Measurements from ENCODE around the gene DDX59.

DDX59 gene

DNA sequence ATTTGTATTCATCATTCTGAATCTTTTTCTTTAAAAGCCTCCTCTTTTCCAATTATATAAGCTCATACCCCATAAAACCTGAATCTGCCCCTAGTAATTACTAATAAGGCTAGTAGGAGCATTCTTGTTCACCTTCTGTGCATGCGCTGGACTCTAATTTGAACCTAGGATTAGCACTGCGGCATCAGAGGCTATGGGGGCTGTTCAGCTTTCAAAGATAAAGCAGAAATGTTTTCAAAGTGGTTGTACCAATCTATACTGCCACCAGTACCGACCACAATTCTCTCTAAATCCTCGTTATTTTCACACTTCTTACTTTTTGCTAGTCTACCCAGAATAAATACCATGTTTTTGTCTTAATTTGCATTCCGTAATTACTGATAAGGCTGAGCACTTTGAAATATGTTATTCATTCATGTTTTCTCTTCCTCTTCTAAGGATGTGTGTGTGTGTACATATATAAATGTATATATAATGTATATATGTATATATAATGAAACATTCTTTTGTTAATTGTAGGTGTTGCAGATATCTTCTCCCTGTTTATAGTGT is 1.6 kb upstream of the DDX59 start:
- FAIRE-seq = no peak
- DNase-seq (ENCODE audit: low spot score) = no peak

DNA sequence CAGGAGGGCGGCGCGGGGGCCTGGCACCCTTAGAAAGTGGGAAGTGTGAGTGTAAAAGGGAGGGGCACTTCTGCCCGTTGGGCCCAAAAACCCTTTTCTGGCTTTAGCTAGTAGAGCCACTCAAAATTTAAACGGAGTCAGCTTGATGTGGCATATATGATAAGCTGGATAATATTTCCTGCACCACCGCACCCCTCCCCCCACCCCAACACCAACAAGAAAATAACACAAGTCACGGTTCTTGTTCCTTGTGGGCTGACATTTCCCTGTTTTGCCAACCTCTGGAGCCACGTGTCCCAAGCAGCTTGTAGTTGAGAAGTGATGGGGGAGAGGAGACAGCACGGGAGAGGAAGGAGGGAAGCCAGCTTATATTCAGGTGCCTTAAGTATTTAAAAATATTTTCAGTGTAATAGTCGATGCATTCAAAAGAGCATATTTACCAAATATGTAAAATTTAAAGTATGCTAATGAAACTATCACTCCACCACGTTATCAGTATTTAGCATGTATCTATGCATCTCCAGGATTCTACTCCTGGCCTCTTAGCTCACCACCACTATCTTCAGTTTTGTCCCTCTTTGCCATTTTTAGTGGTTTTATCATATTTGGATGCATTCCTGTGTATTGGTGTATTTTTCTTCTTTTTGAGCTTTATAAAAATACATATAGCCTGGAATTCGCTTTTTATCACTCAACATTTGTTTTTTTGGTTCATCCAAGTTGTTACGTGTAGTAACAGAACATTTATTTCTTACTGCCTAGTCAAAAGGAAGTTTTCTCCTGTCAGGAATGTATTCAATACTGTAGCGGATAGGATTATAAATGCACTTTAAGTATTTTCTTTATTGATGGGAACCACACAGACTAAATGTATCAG is 773 bp upstream of the DDX59 start:
- FAIRE-seq (no peak), DNase-seq (ENCODE audit: low spot score) (peak; percentile 44)

DNA sequence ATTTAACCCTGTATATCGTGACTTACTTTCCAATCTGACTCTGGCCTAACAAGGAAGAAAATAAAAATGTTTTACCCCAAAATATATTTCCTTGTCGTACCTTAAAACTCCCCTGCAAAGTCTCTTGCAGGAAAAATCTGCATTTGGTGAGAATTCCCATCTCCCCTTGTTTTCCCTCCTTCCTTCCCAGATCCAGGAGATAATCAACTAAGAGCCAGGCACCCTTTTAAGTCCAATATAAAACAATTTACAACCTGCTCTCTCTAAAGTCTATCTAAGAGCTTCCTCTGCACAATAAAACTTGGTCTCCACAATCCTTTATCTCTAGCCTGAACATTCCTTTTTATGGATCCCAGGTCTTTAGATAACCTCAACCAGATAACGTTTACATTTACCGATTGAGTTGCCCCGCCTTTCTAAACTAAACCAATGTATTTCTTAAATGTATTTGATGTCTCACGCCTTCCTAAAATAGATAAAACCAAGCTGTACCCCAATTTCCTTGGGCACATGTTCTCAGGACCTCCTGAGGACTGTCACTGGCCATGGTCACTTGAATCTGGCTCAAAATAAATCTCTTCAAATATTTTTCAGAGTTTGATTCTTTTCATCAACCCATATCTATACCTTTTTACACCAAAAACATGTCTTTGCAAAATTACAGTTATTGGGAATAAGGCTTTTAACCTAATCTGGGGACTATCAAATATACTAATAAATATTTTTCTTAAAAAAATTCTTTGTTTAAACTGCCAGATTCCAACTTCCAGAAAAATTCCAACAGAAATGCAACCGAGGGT is 993 bp downstream of the DDX59 start:
- no peak for DNase-seq (ENCODE audit: low spot score)
- FAIRE-seq = no peak

- no peak for DNase-seq (ENCODE audit: low spot score)
- no peak for FAIRE-seq
Measured at GRCh38 chr1:200666309-200666708, 3.4 kb downstream of the DDX59 start.

- no peak for DNase-seq (ENCODE audit: low spot score)
- FAIRE-seq = no peak
Measured at GRCh38 chr1:200665861-200666260, 3.8 kb downstream of the DDX59 start.

- DNase-seq (ENCODE audit: low spot score) (no peak), FAIRE-seq (no peak)
Measured at GRCh38 chr1:200660719-200661118, 9.0 kb downstream of the DDX59 start.

DNA sequence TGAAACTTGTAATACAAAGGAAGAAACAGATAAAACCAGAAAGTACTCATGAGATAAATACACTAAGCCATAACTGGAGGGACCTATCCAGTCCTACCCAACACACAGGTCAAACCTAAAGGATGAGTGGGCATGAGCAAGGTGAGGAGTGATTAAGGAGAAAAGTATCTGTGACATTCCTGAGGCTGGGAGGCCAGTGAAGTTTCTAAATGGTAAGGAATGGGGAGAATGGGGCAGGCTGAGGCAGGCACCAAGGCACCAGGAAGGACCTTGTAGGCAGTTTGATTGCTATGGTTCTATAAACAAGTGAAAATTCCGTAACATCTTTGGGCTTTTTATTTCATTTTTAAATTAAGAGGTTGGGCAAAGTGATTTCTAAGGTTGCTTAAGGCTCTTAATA is 10.4 kb downstream of the DDX59 start:
- DNase-seq (ENCODE audit: low spot score) (peak; percentile 82), FAIRE-seq (peak; percentile 36)

- DNase-seq (ENCODE audit: low spot score) (no peak), FAIRE-seq (no peak)
Measured at GRCh38 chr1:200658037-200658818, 11.5 kb downstream of the DDX59 start.

- no peak for DNase-seq (ENCODE audit: low spot score)
- no peak for FAIRE-seq
Measured at GRCh38 chr1:200654660-200655059, 15.0 kb downstream of the DDX59 start.

- DNase-seq (ENCODE audit: low spot score) (no peak), FAIRE-seq (no peak)
Measured at GRCh38 chr1:200653022-200653462, 16.7 kb downstream of the DDX59 start.

DNA sequence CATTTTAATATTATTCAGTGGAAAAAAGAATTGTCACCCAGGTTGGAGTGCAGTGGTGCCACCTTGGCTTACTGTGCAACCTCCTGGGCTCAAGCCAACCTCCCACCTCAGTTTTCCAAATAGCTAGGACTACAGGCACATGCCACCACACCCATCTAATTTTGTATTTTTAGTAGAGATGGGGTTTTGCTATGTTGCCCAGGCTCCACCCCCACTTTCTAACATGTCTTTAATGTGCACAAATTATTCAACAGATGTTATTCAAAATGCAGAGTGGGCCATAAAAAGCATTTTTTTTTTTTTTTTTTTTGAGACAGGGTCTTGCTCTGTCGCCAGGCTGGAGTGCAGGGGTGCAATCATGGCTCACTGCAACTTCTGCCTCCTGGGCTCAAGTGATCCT is 17.3 kb downstream of the DDX59 start:
- DNase-seq (ENCODE audit: low spot score) (no peak), FAIRE-seq (no peak)

- DNase-seq (ENCODE audit: low spot score) (no peak), FAIRE-seq (no peak)
Measured at GRCh38 chr1:200646515-200646914, 23.2 kb downstream of the DDX59 start.

DNA sequence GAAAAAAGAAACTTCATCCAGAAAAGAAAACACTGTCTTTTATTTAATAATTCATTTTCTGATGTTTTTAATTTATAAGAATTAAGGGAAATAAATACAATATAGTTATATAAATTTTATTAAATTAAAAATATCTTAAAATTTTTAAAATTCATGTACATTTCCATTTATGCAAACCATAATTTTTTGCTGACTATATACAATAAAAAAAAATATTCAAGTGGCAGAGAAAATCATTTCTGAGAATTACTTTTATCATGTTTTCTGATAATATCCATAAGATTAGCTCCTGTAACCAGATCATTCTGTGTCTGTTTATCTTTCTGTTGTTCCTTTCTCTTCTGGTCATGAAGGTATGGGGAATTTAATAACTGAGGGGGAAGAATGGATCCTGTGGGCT is 25.7 kb downstream of the DDX59 start:
- DNase-seq (ENCODE audit: low spot score) = no peak
- FAIRE-seq = peak; percentile 46

- FAIRE-seq (no peak), DNase-seq (ENCODE audit: low spot score) (no peak)
Measured at GRCh38 chr1:200642481-200642880, 27.2 kb downstream of the DDX59 start.

- DNase-seq (ENCODE audit: low spot score) (no peak), FAIRE-seq (no peak)
Measured at GRCh38 chr1:200640963-200641401, 28.7 kb downstream of the DDX59 start.

- DNase-seq (ENCODE audit: low spot score) = no peak
- no peak for FAIRE-seq
Measured at GRCh38 chr1:200640373-200640962, 29.2 kb downstream of the DDX59 start.

- FAIRE-seq (no peak), DNase-seq (ENCODE audit: low spot score) (no peak)
Measured at GRCh38 chr1:200638073-200638472, 31.6 kb downstream of the DDX59 start.

DNA sequence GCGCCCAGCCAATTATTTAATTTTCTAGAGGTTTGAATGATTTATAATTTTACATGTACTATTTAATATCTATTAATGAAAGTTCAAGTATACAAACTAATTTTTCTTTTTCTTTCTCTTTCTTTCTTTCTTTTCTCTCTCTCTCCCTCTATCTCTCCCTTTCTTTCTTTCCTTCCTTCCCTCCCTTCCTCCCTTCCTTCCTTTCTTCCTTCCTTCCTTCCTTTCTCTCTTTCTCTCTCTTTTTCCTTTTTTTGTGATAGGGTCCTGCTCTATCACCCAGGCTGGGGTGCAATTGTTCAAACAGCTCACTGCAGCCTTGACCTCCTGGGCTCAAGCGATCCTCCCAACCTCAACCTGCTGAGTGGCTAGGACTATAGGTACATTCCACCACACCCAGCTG is 33.0 kb downstream of the DDX59 start:
- DNase-seq (ENCODE audit: low spot score) (no peak), FAIRE-seq (no peak)

DNA sequence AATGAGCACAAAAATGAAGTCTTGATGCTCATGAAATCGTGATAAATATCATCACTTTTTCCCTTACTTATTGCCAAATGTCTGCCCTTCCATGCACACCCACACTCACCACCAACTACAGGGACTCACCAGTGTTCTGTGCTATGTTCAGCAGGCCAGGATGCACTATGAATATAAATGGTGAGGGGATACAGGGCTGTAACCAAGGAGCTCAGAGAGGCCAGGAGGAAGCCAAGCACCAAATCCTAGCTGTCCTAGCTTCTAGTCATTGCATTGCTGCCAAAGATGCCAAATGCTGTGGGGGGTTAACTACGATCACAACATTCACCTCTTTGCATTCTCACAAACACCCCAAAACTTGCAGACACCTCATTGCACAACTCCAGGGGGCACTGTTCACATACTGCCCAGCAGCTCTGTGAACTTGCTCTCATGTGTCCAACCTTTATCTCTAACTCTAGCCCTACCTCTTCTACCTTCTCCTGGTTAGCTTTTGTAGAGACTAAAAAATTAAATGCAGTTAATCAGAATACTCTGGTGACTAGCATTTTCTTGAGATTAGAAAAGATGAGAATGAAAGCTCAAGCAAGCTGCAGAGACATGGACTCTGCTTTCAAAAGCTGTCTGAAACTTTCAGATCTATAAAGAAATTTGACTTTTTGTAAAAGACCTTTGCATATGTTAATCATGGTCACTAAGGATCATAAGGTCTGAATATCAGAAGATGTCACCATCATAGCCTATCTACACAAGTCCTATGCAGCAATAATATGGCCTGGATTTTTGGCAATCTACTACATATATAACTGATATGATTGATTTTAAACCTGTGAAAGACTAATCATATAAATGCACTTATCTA is 35.2 kb downstream of the DDX59 start:
- FAIRE-seq (no peak), DNase-seq (ENCODE audit: low spot score) (no peak)

- FAIRE-seq (no peak), DNase-seq (ENCODE audit: low spot score) (no peak)
Measured at GRCh38 chr1:200631375-200631774, 38.3 kb downstream of the DDX59 start.

All from RCC 7860 (cell line).